Activated CD8-positive, alpha-beta T cell treated with anti-CD3 and anti-CD28 coated beads, Interleukin-2, amount 10 ng/mL, durations not matched to agents 7 days and 5 days (primary cell): ENCODE results near the gene FCMR. TPM values are rescaled to one million over a fixed set of nuclear protein-coding genes. Genes with fewer than 3 reads are reported as not detected.

Experiments used
- ATAC-seq: fragments of 150-1000 bp; cut with Tn5 transposase; one replicate; pipeline ENCODE4 v1.10.0; 2021; ENCODE audit warnings: moderate library complexity
- CTCF ChIA-PET: fragments of 350-600 bp; sonication (Branson Sonifier 250); formaldehyde crosslinking; loops from one replicate; lab custom pipeline; 2021; ENCODE audit warnings: antibody characterized with exemption; lab: Charles Lee
- POLR2A ChIA-PET: fragments of 350-600 bp; sonication (Branson Sonifier 250); formaldehyde crosslinking; loops from one replicate; lab custom pipeline; 2021; ENCODE audit warnings: antibody characterized with exemption; lab: Charles Lee
- DNase-seq: peaks from one replicate; pipeline ENCODE4 v3.0.0-alpha.2; 2020
- H3K27ac Mint-ChIP-seq: one replicate; pipeline ENCODE4 v1.8.0; 2021; ENCODE audit warnings: mild to moderate bottlenecking, mixed read lengths
- H3K27me3 Mint-ChIP-seq: one replicate; pipeline ENCODE4 v1.8.0; 2021; ENCODE audit warnings: low read depth, mixed read lengths
- H3K36me3 Mint-ChIP-seq: one replicate; pipeline ENCODE4 v1.8.0; 2021; ENCODE audit warnings: low read depth, mixed read lengths
- H3K4me1 Mint-ChIP-seq: one replicate; pipeline ENCODE4 v1.8.0; 2021; ENCODE audit warnings: low read depth, mixed read lengths
- H3K4me3 Mint-ChIP-seq: one replicate; pipeline ENCODE4 v1.8.0; 2021; ENCODE audit warnings: mild to moderate bottlenecking, mixed read lengths
- H3K9me3 Mint-ChIP-seq: one replicate; pipeline ENCODE4 v1.8.0; 2022; ENCODE audit warnings: mixed read lengths; ENCODE audit not compliant: insufficient read depth
- total RNA-seq, 2 experiments: library from RNA; stranded (reverse); gene quantifications; one replicate each; pipeline ENCODE4 v1.2.3, GENCODE V29; 2021

FCMR gene
- total RNA-seq, 2 experiments from 2014 or later: 51.5 to 56.8 TPM

DNA sequence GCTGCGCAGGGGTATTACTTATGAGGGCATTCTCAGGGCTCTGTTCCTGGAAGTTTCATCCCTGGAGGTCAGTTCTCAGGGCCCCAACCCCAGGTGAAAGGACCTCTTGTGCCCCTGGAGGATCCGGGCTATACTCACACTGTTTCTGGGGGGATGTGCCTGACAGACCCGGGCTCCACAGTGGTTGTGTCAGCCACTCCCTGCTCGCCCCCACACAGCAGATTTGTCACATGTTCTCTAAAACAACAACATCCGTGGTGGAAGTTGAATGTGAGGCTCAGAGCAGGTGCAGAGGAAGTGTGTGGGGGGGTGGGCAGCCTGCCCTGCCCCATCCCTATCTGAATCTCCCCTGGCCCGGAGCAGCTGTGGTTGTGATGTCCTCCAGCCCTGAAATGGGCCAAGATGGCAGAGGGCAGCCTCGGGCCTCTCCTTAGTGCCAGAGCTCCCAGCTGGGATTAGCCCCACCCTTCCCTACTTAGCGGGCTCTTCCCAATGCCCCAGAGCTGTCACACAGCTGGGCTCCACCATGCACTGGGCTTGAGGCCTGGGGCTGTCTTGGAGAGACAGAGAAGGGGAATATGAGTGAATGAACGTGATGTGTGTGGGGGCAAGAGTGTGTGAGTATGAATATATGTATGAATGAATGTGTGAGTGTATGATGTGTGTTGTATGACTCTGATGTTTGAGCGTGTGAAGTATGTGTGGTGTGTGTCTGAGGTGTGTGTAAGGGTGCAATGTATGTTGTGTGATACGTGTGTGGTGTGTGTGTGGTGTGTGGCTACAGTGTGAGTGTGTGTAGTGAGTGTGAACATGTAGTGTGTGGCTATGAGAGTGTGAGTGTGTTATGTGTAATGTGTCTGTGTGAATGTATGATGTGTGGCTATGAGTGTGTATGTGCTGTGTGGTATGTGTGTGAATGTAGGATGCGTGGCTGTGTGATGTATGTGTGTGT lies 1.5 kb upstream of the FCMR start:
- POLR2A ChIA-PET: interaction anchor here (0.6 to 2.9 kb wide), 5 partner anchors 7 to 398 kb away, joined by 3 to 15 read pairs (median 5); partner anchors contain the start of gene CD55
- H3K36me3 Mint-ChIP-seq: peaks cover 12% of the 10 kb centered on the region
- no peaks in the 10 kb centered on the region for H3K27me3 Mint-ChIP-seq
- no peak overlapping the region for H3K4me3 Mint-ChIP-seq
- ATAC-seq (peak; percentile 48), DNase-seq (peak; percentile 83)
- H3K27ac Mint-ChIP-seq: no peak overlapping the region
- CTCF ChIA-PET: interaction anchor here (0.6 to 5.0 kb wide), 10 partner anchors 10 to 220 kb away, joined by 3 to 92 read pairs (median 20); no protein-coding TSS in a partner anchor
- peaks cover 34% of the 10 kb centered on the region for H3K4me1 Mint-ChIP-seq
- H3K9me3 Mint-ChIP-seq: no peaks in the 10 kb centered on the region

GRCh38 chr1:206922524-206922923 lies 783 bp upstream of the FCMR start:
- no peak overlapping the region for H3K27ac Mint-ChIP-seq
- ATAC-seq (no peak), DNase-seq (no peak)
- no peak overlapping the region for H3K4me3 Mint-ChIP-seq
- peaks cover 18% of the 10 kb centered on the region for H3K36me3 Mint-ChIP-seq
- ChIA-PET POLR2A (interaction anchor here (0.5 to 2.9 kb wide), 10 partner anchors 8 to 399 kb away, joined by 3 to 15 read pairs (median 4); partner anchors contain the start of gene CD55), CTCF (interaction anchor here (0.6 to 5.0 kb wide), 15 partner anchors 10 to 287 kb away, joined by 3 to 92 read pairs (median 7); partner anchors contain the start of gene DYRK3)
- H3K9me3 Mint-ChIP-seq: no peaks in the 10 kb centered on the region
- peaks cover 37% of the 10 kb centered on the region for H3K4me1 Mint-ChIP-seq
- no peaks in the 10 kb centered on the region for H3K27me3 Mint-ChIP-seq

DNA sequence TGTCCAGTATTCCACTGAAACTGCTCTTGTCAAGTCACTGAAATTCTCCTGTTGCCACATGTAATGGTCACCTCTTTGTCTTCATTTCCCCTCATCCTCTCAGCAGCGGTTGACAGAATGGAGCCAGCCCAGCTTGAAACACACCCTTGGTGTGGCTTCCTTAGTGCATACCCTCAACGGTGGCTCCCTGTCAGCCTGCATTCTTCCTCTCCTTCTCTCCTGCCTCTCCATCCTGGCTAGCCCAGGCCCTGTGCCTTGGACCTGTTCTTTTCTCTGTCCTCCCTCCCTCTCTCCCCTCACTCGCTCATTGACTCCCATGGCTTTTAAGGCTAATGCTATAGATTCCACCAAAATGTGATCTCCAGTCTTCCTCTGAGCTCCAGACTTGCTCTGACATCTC lies 3.7 kb downstream of the FCMR start:
- Mint-ChIP-seq H3K36me3 (peaks cover 45% of the 10 kb centered on the region), H3K27me3 (no peaks in the 10 kb centered on the region), H3K9me3 (no peaks in the 10 kb centered on the region), H3K4me3 (peak overlapping the region; percentile 58), H3K27ac (peak overlapping the region; percentile 75), H3K4me1 (peaks cover 66% of the 10 kb centered on the region)
- POLR2A ChIA-PET: interaction anchor here (1.9 kb wide), 1 partner anchor 10 kb away, joined by 6 read pairs; no protein-coding TSS in a partner anchor
- no peak for DNase-seq
- ATAC-seq: no peak
- CTCF ChIA-PET: interaction anchor here (0.6 to 4.4 kb wide), 16 partner anchors 7 to 255 kb away, joined by 3 to 50 read pairs (median 10); partner anchors contain the start of gene IL20

DNA sequence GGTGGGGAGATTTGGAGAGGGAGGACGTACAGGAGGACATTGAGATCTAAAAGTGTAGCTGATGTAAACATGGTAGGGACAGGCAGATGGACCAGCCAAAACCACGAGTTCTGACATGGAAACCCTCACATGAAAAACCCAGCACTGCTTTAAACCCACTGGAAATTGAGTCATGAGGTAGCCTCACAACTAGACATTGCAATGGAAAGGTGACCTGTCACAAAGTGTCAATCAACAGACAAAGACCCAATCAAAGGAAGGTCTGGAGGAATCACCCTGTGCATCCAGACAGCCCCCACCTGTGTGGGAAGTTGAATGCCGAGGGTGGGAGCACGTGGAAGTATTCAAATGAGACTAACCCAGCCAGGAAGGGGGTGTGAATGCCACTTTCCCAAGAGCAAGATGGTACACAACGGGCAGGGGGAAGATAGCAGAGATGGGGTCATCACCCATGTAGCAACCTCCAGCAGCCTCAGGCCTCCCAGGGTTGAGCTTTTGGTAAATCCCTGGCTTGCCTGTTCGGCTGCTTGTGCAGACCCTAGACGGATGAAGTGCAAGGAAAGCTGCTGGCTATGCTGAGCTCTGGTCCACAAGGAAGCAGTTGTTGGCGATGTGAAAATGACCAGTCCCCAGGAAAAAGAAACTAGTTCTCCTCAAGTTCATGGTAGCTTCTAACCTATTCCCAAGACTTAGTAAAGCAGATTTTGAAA lies 5.6 kb downstream of the FCMR start:
- H3K36me3 Mint-ChIP-seq: peaks cover 61% of the 10 kb centered on the region
- DNase-seq (no peak), ATAC-seq (no peak)
- H3K9me3 Mint-ChIP-seq: no peaks in the 10 kb centered on the region
- H3K4me1 Mint-ChIP-seq: peaks cover 77% of the 10 kb centered on the region
- CTCF ChIA-PET: interaction anchor here (0.7 to 5.0 kb wide), 14 partner anchors 8 to 584 kb away, joined by 3 to 185 read pairs (median 6); partner anchors contain the start of gene IL20
- no peak overlapping the region for H3K27ac Mint-ChIP-seq
- H3K4me3 Mint-ChIP-seq: peak overlapping the region; percentile 28
- H3K27me3 Mint-ChIP-seq: no peaks in the 10 kb centered on the region
- POLR2A ChIA-PET: interaction anchor here (0.8 to 1.2 kb wide), 2 partner anchors 9 to 125 kb away, joined by 3 read pairs; no protein-coding TSS in a partner anchor

- ChIA-PET CTCF (interaction anchor here (0.9 to 5.0 kb wide), 12 partner anchors 10 to 284 kb away, joined by 3 to 185 read pairs (median 6); no protein-coding TSS in a partner anchor), POLR2A (interaction anchor here (0.7 kb wide), 1 partner anchor 780 kb away, joined by 3 read pairs; no protein-coding TSS in a partner anchor)
- ATAC-seq (no peak), DNase-seq (no peak)
- no peaks in the 10 kb centered on the region for H3K9me3 Mint-ChIP-seq
- H3K4me1 Mint-ChIP-seq: peaks cover 73% of the 10 kb centered on the region
- H3K27ac Mint-ChIP-seq: peak overlapping the region; percentile 10
- peaks cover 61% of the 10 kb centered on the region for H3K36me3 Mint-ChIP-seq
- no peak overlapping the region for H3K4me3 Mint-ChIP-seq
- no peaks in the 10 kb centered on the region for H3K27me3 Mint-ChIP-seq
These were observed 6.6 kb downstream of the FCMR start for GRCh38 chr1:206915030-206915735.

- ATAC-seq: no peak
- Mint-ChIP-seq H3K27ac (no peak overlapping the region), H3K36me3 (peaks cover 59% of the 10 kb centered on the region), H3K4me3 (no peak overlapping the region), H3K27me3 (no peaks in the 10 kb centered on the region), H3K9me3 (no peaks in the 10 kb centered on the region), H3K4me1 (peaks cover 71% of the 10 kb centered on the region)
- ChIA-PET POLR2A (interaction anchor here (0.6 to 0.7 kb wide), 2 partner anchors 199 to 782 kb away, joined by 3 to 8 read pairs; no protein-coding TSS in a partner anchor), CTCF (interaction anchor here (0.7 to 5.0 kb wide), 13 partner anchors 12 to 279 kb away, joined by 3 to 185 read pairs (median 36); partner anchors contain the start of genes DYRK3 and IL19)
- DNase-seq: no peak
These were observed 7.8 kb downstream of the FCMR start for GRCh38 chr1:206913766-206914537.

DNA sequence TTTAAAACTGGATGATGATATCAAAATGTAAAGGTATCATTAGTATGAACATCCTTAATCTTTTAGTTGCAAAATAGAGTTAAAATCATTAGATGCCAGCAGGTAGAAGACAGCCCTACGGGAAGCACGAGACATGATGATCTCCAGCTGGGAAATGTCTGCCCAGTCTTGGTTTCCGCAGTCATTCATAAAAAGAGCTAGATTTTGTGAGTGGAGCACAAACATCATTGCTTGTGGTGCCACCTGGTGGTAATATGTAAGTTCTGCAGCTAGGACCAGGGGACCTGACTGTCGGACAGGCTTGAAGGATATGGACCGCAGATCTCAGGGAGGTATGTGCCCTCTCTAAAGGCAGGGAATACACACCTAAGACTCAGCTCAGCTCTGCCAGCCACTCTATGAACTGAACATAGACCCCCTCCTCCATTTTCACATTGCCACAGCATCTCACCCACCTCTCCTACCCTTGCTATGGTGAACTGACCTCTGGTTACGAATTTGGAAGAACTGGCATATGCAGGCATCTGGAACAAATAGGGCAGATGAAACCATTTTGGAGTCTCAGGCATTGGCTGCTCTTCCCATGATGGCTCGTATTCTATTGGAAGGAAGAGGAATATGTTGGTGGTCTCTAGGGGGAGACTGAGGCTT lies 9.2 kb downstream of the FCMR start:
- Mint-ChIP-seq H3K9me3 (no peaks in the 10 kb centered on the region), H3K27me3 (no peaks in the 10 kb centered on the region), H3K4me1 (peaks cover 65% of the 10 kb centered on the region), H3K4me3 (no peak overlapping the region), H3K27ac (no peak overlapping the region), H3K36me3 (peaks cover 63% of the 10 kb centered on the region)
- peak; percentile 64 for ATAC-seq
- ChIA-PET CTCF (interaction anchor here (0.6 to 5.0 kb wide), 87 partner anchors 9 to 304 kb away, joined by 3 to 185 read pairs (median 6); partner anchors contain the start of genes DYRK3, FCMR, IL10 and IL19), POLR2A (interaction anchor here (0.6 to 1.4 kb wide), 3 partner anchors 9 to 177 kb away, joined by 3 to 8 read pairs (median 7); partner anchors contain the start of gene FCMR)
- DNase-seq: peak; percentile 80

GRCh38 chr1:206911064-206911663 lies 10.6 kb downstream of the FCMR start:
- Mint-ChIP-seq H3K27ac (no peak overlapping the region), H3K4me1 (peaks cover 63% of the 10 kb centered on the region), H3K4me3 (no peak overlapping the region), H3K27me3 (no peaks in the 10 kb centered on the region), H3K36me3 (peaks cover 53% of the 10 kb centered on the region), H3K9me3 (no peaks in the 10 kb centered on the region)
- peak; percentile 56 for DNase-seq
- POLR2A ChIA-PET: interaction anchor here (1.0 to 1.1 kb wide), 2 partner anchors 11 to 176 kb away, joined by 3 to 7 read pairs; partner anchors contain the start of gene FCMR
- CTCF ChIA-PET: interaction anchor here (0.7 to 5.0 kb wide), 38 partner anchors 10 to 279 kb away, joined by 3 to 185 read pairs (median 12); partner anchors contain the start of genes DYRK3, FCMR, IL19 and IL20
- ATAC-seq: no peak

GRCh38 chr1:206909883-206910318 lies 11.8 kb downstream of the FCMR start:
- peaks cover 63% of the 10 kb centered on the region for H3K4me1 Mint-ChIP-seq
- ATAC-seq: no peak
- POLR2A ChIA-PET: interaction anchor here (0.8 to 1.1 kb wide), 2 partner anchors 91 to 101 kb away, joined by 4 to 5 read pairs; no protein-coding TSS in a partner anchor
- no peaks in the 10 kb centered on the region for H3K9me3 Mint-ChIP-seq
- peak overlapping the region; percentile 16 for H3K4me3 Mint-ChIP-seq
- H3K36me3 Mint-ChIP-seq: peaks cover 54% of the 10 kb centered on the region
- CTCF ChIA-PET: interaction anchor here (0.8 to 5.5 kb wide), 25 partner anchors 8 to 252 kb away, joined by 3 to 47 read pairs (median 6); partner anchors contain the start of genes FCMR and IL20
- H3K27ac Mint-ChIP-seq: no peak overlapping the region
- no peak for DNase-seq
- no peaks in the 10 kb centered on the region for H3K27me3 Mint-ChIP-seq
